ENCODE results near the gene NHSL1. TPM values are rescaled to one million over a fixed set of nuclear protein-coding genes. Genes with fewer than 3 reads are reported as not detected.

NHSL1 gene
- total RNA-seq, 1 experiment from 2014 or later: 32.1 TPM

DNA sequence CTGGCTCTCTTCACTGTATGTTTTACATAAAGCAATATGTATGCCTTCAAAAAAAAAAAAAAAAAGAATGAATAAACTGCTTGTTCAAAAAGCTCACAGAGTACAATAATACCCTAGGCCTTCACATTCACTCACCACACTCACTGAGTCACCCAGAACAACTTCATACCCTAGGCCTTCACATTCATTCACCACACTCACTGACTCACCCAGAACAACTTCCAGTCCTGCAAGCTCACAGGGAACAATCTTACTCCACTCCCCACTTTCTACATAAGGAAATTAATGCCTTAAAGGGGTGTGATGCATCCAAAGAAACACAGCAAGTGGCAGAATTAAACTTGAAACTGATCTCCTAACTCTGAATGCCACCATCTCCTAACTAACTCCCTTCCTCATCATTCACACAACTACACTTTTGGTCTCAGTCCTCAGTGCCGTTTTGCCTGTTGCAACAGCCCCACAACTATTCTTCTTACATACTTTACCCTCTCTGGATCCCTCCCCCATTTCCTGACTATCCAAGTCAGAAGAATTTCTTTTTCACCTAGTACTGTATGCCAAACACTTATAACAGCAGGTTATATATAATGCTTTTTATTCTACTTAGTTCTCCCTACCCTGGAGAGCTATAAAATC is 34.2 kb downstream of the NHSL1 start:
- BruUV-seq (replicated peaks): no TSS peak
- Mint-ChIP-seq H3K36me3 (ENCODE audit: insufficient read depth, unreplicated experiment) (peaks cover 24% of the 10 kb centered on the region), H3K4me1 (ENCODE audit: insufficient read depth, unreplicated experiment) (peaks cover 45% of the 10 kb centered on the region), H3K4me3 (ENCODE audit: unreplicated experiment) (peak overlapping the region; percentile 16), H3K9me3 (ENCODE audit: unreplicated experiment) (no peaks in the 10 kb centered on the region), H3K27ac (ENCODE audit: low read depth, unreplicated experiment) (peak overlapping the region; percentile 75), H3K27me3 (ENCODE audit: insufficient read depth, unreplicated experiment) (no peaks in the 10 kb centered on the region)
- ChIA-PET POLR2A (interaction anchor here (0.6 to 6.3 kb wide), 12 partner anchors 9 to 632 kb away, joined by 3 to 72 read pairs (median 4); partner anchors contain the start of gene HEBP2), CTCF (interaction anchor here (0.5 to 2.5 kb wide), 7 partner anchors 10 to 301 kb away, joined by 3 to 18 read pairs (median 5); no protein-coding TSS in a partner anchor)
- intact Hi-C loops (cut with micrococcal nuclease): no loop called here
- TF ChIP-seq, protein P1, sequence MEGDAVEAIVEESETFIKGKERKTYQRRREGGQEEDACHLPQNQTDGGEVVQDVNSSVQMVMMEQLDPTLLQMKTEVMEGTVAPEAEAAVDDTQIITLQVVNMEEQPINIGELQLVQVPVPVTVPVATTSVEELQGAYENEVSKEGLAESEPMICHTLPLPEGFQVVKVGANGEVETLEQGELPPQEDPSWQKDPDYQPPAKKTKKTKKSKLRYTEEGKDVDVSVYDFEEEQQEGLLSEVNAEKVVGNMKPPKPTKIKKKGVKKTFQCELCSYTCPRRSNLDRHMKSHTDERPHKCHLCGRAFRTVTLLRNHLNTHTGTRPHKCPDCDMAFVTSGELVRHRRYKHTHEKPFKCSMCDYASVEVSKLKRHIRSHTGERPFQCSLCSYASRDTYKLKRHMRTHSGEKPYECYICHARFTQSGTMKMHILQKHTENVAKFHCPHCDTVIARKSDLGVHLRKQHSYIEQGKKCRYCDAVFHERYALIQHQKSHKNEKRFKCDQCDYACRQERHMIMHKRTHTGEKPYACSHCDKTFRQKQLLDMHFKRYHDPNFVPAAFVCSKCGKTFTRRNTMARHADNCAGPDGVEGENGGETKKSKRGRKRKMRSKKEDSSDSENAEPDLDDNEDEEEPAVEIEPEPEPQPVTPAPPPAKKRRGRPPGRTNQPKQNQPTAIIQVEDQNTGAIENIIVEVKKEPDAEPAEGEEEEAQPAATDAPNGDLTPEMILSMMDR (IDR thresholded peaks at IDR 0.05; ENCODE audit: unreplicated experiment): no peak
- DNase-seq (ENCODE audit: unreplicated experiment): peak; percentile 95

DNA sequence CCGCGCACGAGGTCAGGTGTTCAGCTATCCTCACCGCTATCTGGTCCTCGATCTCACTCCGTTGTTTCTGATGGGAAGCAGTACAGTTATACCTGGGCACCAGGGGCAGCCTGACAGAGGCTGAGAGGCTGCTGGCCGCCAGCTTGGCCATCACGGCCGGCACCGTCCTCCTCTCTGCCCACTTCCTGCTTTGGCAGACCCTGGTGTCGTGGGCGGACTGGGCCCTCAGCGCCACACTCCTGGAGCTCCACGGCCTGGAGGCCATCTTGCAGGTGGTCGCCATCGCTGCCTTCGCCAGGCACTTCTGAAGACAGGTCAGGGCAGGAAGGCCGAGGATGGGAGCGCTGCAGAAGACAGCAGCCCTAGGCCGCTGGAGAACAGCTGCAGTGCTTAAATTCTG is 35.2 kb downstream of the NHSL1 start:
- ChIA-PET CTCF (interaction anchor here (0.6 to 2.5 kb wide), 5 partner anchors 9 to 54 kb away, joined by 4 to 18 read pairs (median 6); no protein-coding TSS in a partner anchor), POLR2A (interaction anchor here (2.1 to 6.3 kb wide), 2 partner anchors 9 to 28 kb away, joined by 24 to 72 read pairs; no protein-coding TSS in a partner anchor)
- Mint-ChIP-seq H3K4me3 (ENCODE audit: unreplicated experiment) (no peak overlapping the region), H3K9me3 (ENCODE audit: unreplicated experiment) (no peaks in the 10 kb centered on the region), H3K36me3 (ENCODE audit: insufficient read depth, unreplicated experiment) (peaks cover 24% of the 10 kb centered on the region), H3K4me1 (ENCODE audit: insufficient read depth, unreplicated experiment) (peaks cover 38% of the 10 kb centered on the region), H3K27ac (ENCODE audit: low read depth, unreplicated experiment) (no peak overlapping the region), H3K27me3 (ENCODE audit: insufficient read depth, unreplicated experiment) (no peaks in the 10 kb centered on the region)
- BruUV-seq (replicated peaks): no TSS peak
- TF ChIP-seq, protein P1 (IDR thresholded peaks at IDR 0.05; ENCODE audit: unreplicated experiment): no peak
- intact Hi-C loops (cut with micrococcal nuclease): no loop called here
- no peak for DNase-seq (ENCODE audit: unreplicated experiment)

DNA sequence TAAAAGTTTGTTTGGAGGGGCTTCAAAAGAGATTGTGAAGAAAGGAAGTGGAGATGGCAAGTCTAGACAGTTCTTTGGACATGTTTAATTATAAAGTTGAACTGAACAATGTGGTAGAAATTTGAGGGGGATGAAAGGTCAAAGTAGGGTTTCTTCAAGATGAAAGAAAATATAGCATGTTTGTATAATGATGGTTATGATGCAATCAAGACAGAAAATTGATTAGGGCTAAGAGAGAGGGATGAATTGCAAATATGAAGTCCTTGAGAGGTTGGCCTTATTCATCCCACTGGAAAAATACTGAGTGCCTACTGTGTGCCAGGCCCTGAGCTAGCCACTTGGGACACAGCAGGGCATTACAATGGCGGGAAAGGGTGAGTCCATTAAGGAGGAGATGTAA is 37.6 kb downstream of the NHSL1 start:
- TF ChIP-seq, protein P1 (IDR thresholded peaks at IDR 0.05; ENCODE audit: unreplicated experiment): no peak
- POLR2A ChIA-PET: no interaction called here
- no peak for DNase-seq (ENCODE audit: unreplicated experiment)
- intact Hi-C loops (cut with micrococcal nuclease): no loop called here
- Mint-ChIP-seq H3K4me1 (ENCODE audit: insufficient read depth, unreplicated experiment) (peaks cover 25% of the 10 kb centered on the region), H3K36me3 (ENCODE audit: insufficient read depth, unreplicated experiment) (peaks cover 24% of the 10 kb centered on the region), H3K27ac (ENCODE audit: low read depth, unreplicated experiment) (no peak overlapping the region), H3K27me3 (ENCODE audit: insufficient read depth, unreplicated experiment) (no peaks in the 10 kb centered on the region), H3K4me3 (ENCODE audit: unreplicated experiment) (no peak overlapping the region), H3K9me3 (ENCODE audit: unreplicated experiment) (no peaks in the 10 kb centered on the region)
- CTCF ChIA-PET: interaction anchor here (0.6 to 0.9 kb wide), 3 partner anchors 59 to 1092 kb away, joined by 3 read pairs; no protein-coding TSS in a partner anchor
- no TSS peak for BruUV-seq (replicated peaks)

DNA sequence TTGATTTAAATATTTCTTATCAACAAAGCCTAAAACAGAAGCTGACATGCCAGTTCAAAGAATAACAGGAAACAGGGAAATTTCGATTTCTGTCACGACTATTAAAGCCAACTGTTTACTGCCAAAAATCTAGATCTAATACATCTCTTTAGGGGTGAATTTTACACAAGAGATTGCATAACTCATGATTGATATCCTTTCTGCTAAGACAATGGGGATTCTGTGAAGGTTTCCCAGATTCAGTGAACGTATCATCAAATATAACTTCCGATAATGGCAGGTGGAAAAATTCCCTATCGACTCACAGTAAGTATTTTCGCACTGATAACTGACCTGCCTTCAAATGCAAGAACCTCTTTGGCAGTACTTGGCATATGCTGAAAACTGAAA is 42.9 kb downstream of the NHSL1 start:
- CTCF ChIA-PET: interaction anchor here (0.7 to 4.1 kb wide), 9 partner anchors 8 to 297 kb away, joined by 3 to 32 read pairs (median 8); no protein-coding TSS in a partner anchor
- peak; percentile 26 for DNase-seq (ENCODE audit: unreplicated experiment)
- BruUV-seq (replicated peaks): TSS peak; percentile 39
- H3K27ac Mint-ChIP-seq (ENCODE audit: low read depth, unreplicated experiment): peak overlapping the region; percentile 82
- peaks cover 11% of the 10 kb centered on the region for H3K36me3 Mint-ChIP-seq (ENCODE audit: insufficient read depth, unreplicated experiment)
- H3K4me3 Mint-ChIP-seq (ENCODE audit: unreplicated experiment): peak overlapping the region; percentile 68
- H3K4me1 Mint-ChIP-seq (ENCODE audit: insufficient read depth, unreplicated experiment): peaks cover 15% of the 10 kb centered on the region
- H3K9me3 Mint-ChIP-seq (ENCODE audit: unreplicated experiment): no peaks in the 10 kb centered on the region
- H3K27me3 Mint-ChIP-seq (ENCODE audit: insufficient read depth, unreplicated experiment): no peaks in the 10 kb centered on the region
- intact Hi-C loops (cut with micrococcal nuclease): loop anchor here (5.0 kb wide), 1 partner anchor 51 kb away; no protein-coding TSS in a partner anchor
- POLR2A ChIA-PET: interaction anchor here (0.6 to 4.5 kb wide), 11 partner anchors 11 to 586 kb away, joined by 3 to 72 read pairs (median 12); no protein-coding TSS in a partner anchor
- TF ChIP-seq, protein P1 (IDR thresholded peaks at IDR 0.05; ENCODE audit: unreplicated experiment): no peak
